Endothelial cell (in vitro differentiated cells): ENCODE measurements around the gene ST6GAL1. TPM values are rescaled to one million over a fixed set of nuclear protein-coding genes. Genes with fewer than 3 reads are reported as not detected.
A peak's percentile ranks its signal among the peaks of the same experiment; 100 is the strongest.

ENCODE experiments used
- DNase-seq: peaks from one replicate; pipeline ENCODE4 v3.0.0; 2021; ENCODE audit warnings: low spot score
- H3K27ac Mint-ChIP-seq: one replicate; pipeline ENCODE4 v1.8.0; 2021; ENCODE audit warnings: mixed read lengths, inconsistent platforms; ENCODE audit not compliant: unreplicated experiment
- H3K27me3 Mint-ChIP-seq: one replicate; pipeline ENCODE4 v1.8.0; 2021; ENCODE audit warnings: mild to moderate bottlenecking, moderate library complexity, mixed read lengths, inconsistent platforms; ENCODE audit not compliant: unreplicated experiment
- H3K36me3 Mint-ChIP-seq: one replicate; pipeline ENCODE4 v1.8.0; 2021; ENCODE audit warnings: mild to moderate bottlenecking, low read depth, mixed read lengths, inconsistent platforms; ENCODE audit not compliant: unreplicated experiment
- H3K4me1 Mint-ChIP-seq: one replicate; pipeline ENCODE4 v1.8.0; 2021; ENCODE audit warnings: mild to moderate bottlenecking, mixed read lengths, inconsistent platforms; ENCODE audit not compliant: unreplicated experiment
- H3K4me3 Mint-ChIP-seq: one replicate; pipeline ENCODE4 v1.8.0; 2021; ENCODE audit warnings: mild to moderate bottlenecking, mixed read lengths, inconsistent platforms; ENCODE audit not compliant: unreplicated experiment
- H3K9me3 Mint-ChIP-seq: one replicate; pipeline ENCODE4 v1.8.0; 2021; ENCODE audit warnings: mixed read lengths, inconsistent platforms; ENCODE audit not compliant: unreplicated experiment
- CTCF ChIP-seq: fragments of 200-600 bp; sonication (generic); IDR thresholded peaks from one replicate; pipeline ENCODE4 v1.5.0; 2021; ENCODE audit warnings: antibody characterized with exemption; ENCODE audit not compliant: unreplicated experiment
- total RNA-seq: library from RNA; stranded (reverse); fragmentation: NEBNext Ultra II Directional; extraction: Animal tissue kit (Norgen Biotek cat#: 25700); gene quantifications from one replicate; pipeline ENCODE4 v1.2.1, GENCODE V29; 2021; ENCODE audit not compliant: unreplicated experiment

The ST6GAL1 gene
- total RNA-seq, 1 donor from 2014 or later, result 82.4 TPM

GRCh38 chr3:187061748-187062147 lies 131.4 kb downstream of the ST6GAL1 start:
- peaks cover 2% of the 10 kb centered on the region for H3K27me3 Mint-ChIP-seq
- H3K9me3 Mint-ChIP-seq, result peaks cover 2% of the 10 kb centered on the region
- no peak for TF ChIP-seq CTCF
- H3K4me1 Mint-ChIP-seq, result peaks cover 42% of the 10 kb centered on the region
- DNase-seq, result no peak
- no peak overlapping the region for H3K27ac Mint-ChIP-seq
- H3K4me3 Mint-ChIP-seq, result no peak overlapping the region
- H3K36me3 Mint-ChIP-seq, result peaks cover 33% of the 10 kb centered on the region

GRCh38 chr3:187062526-187063177 lies 132.3 kb downstream of the ST6GAL1 start:
- no peak for TF ChIP-seq CTCF
- no peaks in the 10 kb centered on the region for H3K27me3 Mint-ChIP-seq
- peaks cover 26% of the 10 kb centered on the region for H3K36me3 Mint-ChIP-seq
- peak overlapping the region; percentile 89 for H3K27ac Mint-ChIP-seq
- no peak for DNase-seq
- peak overlapping the region; percentile 40 for H3K4me3 Mint-ChIP-seq
- no peaks in the 10 kb centered on the region for H3K9me3 Mint-ChIP-seq
- H3K4me1 Mint-ChIP-seq, result peaks cover 42% of the 10 kb centered on the region

- Mint-ChIP-seq H3K27ac (peak overlapping the region; percentile 89), H3K27me3 (no peaks in the 10 kb centered on the region), H3K9me3 (no peaks in the 10 kb centered on the region), H3K4me3 (peak overlapping the region; percentile 40), H3K36me3 (peaks cover 19% of the 10 kb centered on the region), H3K4me1 (peaks cover 42% of the 10 kb centered on the region)
- no peak for TF ChIP-seq CTCF
- no peak for DNase-seq
These were observed 133.2 kb downstream of the ST6GAL1 start for GRCh38 chr3:187063286-187064121.

GRCh38 chr3:187064210-187065115 lies 134.1 kb downstream of the ST6GAL1 start:
- peak; percentile 10 for DNase-seq
- Mint-ChIP-seq H3K36me3 (peaks cover 12% of the 10 kb centered on the region), H3K9me3 (no peaks in the 10 kb centered on the region), H3K4me3 (no peak overlapping the region), H3K27me3 (no peaks in the 10 kb centered on the region), H3K4me1 (peaks cover 35% of the 10 kb centered on the region), H3K27ac (peak overlapping the region; percentile 78)
- no peak for TF ChIP-seq CTCF
